GM19023 (cell line): ENCODE measurements around the gene LRRC4B.

Experiments
- ATAC-seq: cut with Tn5 transposase; IDR thresholded peaks from one replicate; pipeline ENCODE4 v1.9.1; 2021; ENCODE audit warnings: mild to moderate bottlenecking, moderate library complexity; ENCODE audit not compliant: unreplicated experiment

The LRRC4B gene

GRCh38 chr19:50467566-50467965 lies 100.7 kb downstream of the LRRC4B start:
- ATAC-seq, result no peak
